GM19455 (cell line): ENCODE data around the gene AQP5.
"Not testable (repeated sequence)": the region's sequence is repeated elsewhere in the genome, so short reads cannot be mapped to it uniquely, and the experiment has no call there.

Source experiments
- ATAC-seq: cut with Tn5 transposase; IDR thresholded peaks from one replicate; pipeline ENCODE4 v1.9.1; 2021; ENCODE audit not compliant: unreplicated experiment

The AQP5 gene

DNA sequence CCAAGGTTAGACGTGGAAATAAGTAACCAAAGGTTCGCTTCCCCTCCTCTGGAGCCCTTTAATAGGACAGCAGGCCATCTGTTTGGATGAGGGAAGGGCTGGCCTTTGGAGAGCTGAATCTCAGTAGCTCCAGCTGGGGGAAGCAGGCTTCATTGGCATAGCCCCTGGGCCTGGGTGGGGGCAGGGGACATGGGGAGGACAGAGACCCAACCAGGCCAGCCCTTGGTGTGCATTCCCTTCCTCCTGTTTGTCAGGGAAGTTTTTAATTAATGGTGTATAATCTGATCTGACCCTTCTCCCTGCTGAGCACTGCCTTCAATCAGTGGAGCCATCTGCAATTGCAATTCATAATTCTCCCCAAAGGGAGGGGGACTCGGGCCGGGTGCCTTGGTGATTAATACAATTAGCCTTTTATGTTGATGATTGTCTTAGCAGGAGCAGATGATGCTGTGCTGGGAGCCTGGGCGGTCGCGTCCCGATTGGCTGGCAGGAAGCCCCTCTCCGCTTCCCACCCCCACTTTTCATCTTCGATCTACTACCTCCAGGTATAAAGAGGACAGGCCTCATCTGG is 17.4 kb downstream of the AQP5 start:
- no peak for ATAC-seq

DNA sequence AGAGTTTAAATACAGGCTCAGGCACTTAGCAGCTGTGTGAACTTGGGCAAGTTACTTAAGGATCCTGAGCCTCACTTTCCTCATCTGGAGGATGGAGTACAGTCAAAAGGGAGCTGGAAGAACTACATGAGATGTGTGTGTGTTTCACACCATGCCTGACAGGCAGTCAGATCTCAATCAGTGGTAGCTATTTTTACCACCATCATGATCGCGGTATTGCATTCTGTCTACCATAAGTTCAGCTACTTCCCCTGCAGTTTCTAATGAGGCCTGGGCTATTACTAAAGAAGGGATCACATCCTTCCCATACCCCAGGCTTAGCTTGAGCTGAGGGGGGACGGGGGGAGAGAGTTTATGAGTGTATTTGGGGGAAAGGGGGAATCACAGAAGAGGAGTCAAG is 18.1 kb downstream of the AQP5 start:
- ATAC-seq, result no peak

DNA sequence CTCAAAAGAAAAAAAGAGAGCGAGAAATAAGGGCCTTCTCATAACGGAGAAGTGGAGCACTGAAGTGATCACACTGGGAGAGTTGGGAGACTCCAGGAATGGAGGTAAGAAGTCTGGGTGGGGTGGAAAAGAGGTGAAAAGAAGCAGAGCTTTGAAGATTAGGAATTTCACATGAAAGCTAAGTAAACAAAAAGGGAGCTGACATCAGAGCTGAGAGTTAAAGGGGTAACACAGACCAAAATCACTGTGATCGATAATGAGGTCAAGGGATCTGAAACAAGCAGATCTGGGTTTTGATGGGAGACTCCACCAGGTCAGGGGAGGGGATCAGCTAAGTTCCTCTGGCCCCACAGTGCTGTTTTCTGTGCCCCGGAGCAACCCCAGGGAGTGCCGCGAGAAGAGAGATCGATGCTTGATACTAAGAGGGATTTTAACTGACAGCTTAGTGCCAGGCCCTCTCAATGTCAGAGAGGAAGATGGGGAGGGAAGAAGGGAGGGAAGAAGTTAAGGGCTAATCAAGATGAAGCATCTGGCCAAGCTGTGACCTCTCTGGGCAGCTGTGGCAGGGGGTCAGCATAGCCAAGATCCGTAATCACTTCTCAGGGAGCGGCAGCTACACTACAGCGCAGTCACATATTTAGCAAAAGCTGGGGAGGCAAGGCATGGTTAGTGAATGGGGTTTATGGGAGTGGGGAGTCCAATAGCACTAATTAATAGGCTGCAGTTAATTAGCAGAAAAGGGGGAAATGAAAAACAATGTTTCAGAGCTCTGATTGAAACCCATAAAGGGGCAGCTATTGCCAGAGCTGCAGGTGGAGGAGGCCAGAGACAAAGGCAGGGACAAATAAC is 19.1 kb downstream of the AQP5 start:
- no peak for ATAC-seq

DNA sequence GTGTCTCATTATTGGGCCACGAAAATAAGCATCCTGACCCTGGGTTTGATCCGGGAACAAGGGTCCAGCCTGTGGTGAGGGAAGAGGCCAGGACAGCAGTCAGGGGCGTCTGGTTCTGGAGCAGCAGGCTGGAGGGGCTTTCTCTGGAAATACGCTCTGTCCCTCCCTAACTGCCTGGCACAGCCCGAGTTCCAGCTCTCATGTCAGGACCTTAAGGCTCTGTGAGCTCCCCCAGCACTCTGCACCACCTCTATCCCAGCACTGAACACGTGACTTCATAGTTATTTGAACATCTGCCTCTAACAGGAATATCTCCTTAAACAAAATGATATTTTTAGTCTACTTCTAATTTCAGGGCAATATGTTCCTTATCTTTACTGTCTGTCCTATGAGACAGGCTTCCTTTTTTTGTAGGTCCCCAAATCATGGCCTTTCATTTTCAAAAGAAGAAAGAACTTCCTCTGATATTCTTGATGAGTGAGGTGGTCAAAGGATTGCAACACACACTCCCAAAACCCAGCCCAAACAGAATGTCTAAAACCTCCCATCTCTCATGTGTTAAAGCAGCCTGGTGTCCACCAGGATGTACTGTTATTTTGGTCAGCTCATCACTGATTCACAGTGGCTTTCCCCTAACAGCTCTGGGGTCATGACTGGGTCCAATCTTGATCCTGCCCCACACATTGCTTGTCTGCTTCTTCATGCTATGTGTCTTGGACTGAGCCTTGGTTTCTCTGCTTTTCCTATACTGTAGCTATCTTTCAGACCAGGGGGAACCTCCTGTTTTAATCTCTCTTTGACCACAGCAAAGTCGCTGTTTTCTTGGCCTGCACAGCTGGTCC is 20.8 kb downstream of the AQP5 start:
- no peak for ATAC-seq

DNA sequence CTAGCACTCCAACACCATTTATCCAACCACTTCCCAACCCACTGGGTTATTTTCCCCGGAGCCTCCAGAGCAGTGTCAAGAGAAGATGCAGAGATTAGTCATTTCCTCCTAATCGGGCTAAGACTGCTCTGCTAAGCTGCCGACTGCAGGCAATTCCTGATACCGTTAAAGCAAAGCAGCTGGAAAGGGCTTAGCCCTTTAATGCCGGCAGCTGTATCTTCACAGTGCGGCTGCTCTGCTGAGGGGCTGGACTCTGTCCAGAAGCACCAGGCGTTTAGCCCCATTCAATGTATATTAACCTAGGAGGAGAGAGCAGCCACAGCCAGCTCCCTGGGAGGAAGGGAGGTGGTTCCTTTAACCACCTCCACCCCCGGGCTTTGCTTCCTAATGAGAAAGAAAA is 22.2 kb downstream of the AQP5 start:
- no peak for ATAC-seq

DNA sequence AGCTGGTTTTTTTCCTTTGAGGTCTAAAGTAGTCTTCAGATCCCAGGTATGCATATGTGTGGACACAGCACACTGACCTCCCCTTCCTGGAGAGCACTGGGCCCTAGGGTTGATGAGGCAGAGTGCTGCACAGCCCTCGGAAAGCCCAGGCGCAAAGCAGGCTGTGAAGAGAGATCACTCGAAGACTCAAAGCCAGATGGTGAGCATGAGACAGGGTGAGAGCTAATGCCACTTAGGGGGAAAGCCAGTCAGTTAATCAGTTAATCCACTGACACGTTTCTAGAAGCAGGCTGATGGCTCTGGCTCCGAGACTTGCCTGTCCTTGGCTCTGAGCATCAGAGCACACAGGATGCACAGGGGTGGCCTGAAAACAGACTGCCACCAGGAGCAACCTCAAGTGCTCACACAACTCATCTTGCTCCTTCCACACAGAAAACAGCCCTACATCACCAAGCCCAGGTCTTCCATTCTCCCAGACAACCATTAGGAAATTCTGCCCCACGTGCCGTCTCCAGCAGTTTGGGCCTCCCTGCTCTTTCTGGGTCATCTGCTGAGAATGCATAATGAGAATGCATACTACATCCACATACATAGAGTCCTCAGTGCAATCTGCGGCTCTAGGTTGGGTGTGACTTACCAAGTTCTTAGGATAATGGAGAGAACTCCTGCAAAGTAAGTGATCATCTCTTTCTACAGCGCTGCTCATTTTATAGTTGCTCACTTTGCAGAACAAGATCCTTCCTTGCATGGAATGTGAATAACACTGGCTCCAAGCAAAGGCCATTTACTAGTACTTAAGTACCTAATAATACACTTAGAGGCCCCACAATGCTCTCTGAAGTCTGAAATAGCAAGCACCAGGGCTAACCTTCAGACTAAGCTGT is 23.0 kb downstream of the AQP5 start:
- ATAC-seq, result no peak

DNA sequence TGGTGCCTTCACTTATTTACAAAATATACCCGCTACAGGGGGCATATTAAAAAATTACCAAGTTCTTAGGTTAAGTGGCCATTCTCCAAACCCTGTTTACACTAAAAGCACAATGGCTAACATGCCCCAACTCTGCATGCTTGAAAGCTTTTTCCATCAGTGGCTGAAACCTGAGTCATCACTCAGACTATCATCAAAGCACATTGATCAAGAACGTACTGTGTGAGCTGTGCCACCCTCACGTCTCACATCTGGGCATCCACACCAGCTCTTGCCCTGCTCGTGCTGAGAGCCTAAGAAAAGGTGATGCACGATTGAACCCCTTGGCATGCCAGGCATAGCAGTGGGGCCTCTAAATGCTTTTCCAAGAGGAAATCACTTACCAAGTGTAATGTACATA is 24.3 kb downstream of the AQP5 start:
- ATAC-seq, result no peak

DNA sequence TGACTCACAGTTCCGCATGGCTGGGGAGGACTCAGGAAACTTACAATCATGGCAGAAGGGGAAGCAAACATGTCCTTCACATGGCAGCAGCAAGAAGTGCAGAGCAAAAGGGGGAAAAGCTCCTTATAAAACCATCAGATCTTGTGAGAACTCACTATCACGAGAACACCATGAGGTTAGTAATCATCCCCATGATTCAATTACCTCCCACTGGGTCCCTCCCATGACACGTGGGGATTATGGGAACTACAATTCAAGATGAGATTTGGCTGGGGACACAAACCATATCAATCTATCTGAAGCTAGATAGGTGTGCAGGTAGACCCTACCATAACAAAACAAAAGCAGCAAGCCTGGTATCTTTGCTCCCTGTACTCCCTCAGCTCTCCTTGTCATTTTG is 24.8 kb downstream of the AQP5 start:
- ATAC-seq, result not testable (repeated sequence)

DNA sequence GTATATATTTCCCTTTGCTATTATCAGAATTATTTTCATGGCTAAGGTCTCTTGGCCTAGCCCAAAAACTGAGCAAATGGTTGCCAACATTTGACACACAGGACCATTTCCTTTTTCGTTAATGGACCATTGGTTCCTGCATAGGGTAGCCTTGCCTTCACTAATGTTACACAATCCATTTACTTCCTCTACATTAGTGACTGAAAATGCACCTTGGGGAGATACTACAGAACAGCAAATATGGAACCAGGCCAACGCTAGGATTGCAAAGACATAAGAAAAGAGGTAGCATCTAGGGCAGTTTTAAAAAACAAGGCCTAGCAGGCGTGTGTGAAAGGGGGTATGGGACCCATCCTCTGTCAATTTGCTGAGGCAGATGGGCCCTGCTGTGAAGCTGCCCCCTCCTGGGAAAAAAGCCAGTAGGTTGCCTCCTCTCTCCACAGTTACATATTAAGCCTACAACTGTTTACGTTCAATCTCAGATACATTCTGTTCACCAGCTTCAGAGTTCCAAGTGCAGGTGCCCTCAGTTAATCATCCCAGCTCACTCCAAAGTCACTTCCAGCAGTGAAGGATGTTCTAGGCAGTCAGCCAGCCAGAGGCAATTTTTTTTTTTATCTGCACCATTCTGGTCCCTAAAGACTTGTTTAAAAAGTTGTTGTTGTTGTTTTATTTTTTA is 26.1 kb downstream of the AQP5 start:
- no peak for ATAC-seq

DNA sequence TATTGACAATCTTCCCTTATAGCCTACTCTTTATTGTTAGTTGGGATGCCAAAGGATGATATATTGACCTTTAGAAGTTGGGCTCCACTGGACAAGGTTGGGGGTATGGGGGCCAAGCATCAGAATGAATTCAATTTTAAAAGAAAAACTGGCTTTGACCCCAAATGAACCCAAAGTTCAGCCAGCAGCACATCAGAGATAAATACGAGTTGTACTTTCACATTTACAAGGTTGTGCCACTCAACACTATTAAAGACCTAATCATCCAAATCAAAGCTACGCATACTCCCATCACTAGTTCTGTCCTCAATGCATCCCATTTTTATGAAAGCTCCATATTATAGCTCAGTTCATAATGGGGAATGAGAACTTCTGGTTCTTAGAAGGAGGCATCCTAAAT is 27.7 kb downstream of the AQP5 start:
- ATAC-seq, result not testable (repeated sequence)

DNA sequence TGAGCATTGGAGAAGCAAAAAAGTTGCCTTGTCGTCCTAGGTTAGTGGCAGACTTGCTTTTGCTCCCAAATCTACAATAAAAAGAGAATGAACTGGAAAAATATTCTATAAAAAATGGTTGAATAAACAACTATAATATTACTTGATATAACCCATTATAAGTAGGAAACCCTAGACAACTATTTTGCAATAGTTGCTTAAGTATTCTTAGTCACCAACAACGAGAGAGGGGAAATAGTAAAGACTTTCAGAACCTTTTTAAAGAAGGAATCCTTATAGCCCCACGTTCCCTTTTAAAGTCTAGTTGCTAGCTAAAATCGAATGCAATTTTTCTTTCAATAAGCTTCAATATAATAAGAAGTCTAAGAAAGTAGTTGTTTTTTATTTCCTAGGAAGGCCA is 28.6 kb downstream of the AQP5 start:
- no peak for ATAC-seq

DNA sequence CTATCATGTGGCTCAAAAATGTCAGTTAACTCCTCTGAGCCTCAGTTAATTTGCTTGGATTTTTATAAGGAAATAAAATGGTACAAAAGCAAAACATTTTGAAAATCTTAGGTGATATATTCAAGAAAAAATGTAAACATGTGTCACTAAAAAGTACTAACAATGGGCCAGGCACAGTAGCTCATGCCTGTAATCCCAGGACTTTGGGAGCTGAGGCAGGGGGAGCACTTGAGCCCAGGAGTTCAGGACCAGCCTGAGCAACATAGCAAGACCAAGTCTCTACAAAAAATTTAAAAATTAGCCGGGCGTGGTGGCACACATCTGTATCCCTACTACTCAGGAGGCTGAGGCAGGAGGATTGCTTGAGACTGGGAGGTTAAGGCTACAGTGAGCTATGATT is 36.8 kb downstream of the AQP5 start:
- no peak for ATAC-seq

DNA sequence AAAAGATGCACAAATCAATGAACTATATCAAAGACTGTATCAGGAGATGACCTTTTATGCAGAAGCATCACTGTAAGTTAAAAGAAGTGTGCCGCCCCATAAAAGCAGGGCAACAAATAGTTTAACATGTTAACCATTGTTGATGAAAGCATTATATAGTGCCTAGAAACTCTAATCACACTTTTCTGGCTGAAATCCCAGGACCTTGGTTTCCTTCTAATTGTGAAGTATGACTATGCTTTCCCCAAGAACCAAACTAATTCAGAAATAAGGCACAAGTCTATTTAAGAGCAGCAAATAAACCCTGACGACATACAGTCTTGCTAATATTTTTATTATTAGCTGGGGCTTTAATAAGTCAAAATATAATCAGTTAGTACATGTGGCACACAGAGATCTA is 41.9 kb downstream of the AQP5 start:
- no peak for ATAC-seq

DNA sequence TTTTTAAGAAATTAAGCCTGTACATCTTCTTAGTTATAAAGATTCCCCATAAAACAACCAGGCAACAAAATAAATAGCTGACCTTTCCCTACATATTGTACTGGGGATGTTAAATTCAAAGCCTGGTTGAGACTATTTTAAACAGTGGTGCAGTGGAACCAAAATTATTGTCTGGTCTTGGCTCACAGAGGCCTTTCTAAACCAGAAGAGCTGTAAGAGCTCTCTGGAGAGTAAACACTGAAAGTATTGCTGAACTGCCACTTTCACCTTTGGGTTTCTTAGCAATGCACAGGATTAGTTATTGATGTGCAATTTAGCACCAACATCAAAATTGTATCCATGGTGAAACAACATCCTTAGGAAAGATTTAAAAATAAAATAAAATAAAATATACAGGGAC is 43.0 kb downstream of the AQP5 start:
- ATAC-seq, result no peak

DNA sequence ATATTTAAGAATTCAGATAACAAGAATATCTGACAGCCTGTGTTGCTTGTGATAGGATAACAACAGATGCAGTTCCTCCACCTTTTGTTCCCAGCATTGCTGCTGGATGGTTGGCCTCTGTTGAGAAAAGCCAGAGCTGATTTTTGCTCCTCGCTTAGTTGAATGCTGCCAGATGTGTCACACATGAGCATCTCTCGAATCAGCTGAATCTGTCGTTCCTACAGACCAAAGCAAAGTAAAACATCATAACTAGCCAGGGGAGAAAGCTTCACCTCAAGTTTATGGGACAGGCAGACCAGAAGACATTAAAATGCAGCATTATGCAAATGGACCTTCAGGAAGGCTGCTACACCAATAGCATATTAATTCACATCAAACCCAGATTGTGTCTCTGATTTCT is 43.5 kb downstream of the AQP5 start:
- no peak for ATAC-seq

DNA sequence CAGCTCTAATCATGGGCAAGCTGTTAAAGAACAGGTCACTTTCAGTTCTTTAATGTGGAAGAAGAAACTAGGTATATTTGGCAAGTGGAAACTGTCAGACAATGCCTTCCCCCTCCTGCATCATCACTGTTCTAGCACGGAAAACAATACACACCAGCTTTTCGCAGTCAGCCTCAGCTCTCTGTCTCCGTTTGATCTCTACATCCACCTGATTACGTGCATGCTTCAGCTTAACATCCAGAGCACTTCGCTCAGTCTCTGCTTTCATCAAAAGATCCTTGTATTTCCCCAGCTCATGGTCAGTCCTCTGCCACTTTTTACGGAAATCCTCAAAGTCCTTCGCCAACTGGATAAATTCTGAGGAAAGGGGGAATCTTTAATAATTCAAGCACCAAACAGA is 44.6 kb downstream of the AQP5 start:
- ATAC-seq, result no peak

DNA sequence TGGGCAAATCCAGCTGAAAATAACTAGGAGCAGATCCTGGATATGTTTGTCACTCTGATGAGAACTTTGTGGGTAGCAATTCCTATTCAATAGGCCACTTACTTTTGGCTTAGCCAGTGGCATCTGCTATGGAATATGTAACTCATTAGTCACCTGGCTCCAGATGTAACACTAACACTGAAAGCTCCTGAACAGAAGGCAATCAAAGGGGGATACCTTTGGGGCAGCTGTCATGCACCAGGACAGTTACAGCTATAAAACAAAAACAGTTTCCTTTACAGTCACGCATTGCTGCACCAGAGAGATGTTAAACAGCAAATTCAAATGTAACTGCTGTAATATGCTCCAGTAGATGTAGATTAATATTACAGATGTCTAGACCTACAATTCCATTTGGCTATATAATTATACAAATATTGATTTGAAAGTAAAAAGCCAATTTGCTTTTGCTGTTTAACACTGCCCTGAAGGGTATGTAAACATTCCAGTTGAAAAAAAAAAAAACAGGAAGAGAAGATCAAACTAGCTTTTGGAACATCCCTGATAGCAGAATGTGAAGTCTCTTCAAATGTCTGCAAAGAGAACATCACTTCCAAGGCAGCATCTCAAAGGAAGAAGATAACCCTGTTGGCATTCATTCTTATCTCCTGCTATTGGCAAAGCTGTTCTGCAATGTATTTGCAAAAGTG is 45.2 kb downstream of the AQP5 start:
- ATAC-seq, result no peak

DNA sequence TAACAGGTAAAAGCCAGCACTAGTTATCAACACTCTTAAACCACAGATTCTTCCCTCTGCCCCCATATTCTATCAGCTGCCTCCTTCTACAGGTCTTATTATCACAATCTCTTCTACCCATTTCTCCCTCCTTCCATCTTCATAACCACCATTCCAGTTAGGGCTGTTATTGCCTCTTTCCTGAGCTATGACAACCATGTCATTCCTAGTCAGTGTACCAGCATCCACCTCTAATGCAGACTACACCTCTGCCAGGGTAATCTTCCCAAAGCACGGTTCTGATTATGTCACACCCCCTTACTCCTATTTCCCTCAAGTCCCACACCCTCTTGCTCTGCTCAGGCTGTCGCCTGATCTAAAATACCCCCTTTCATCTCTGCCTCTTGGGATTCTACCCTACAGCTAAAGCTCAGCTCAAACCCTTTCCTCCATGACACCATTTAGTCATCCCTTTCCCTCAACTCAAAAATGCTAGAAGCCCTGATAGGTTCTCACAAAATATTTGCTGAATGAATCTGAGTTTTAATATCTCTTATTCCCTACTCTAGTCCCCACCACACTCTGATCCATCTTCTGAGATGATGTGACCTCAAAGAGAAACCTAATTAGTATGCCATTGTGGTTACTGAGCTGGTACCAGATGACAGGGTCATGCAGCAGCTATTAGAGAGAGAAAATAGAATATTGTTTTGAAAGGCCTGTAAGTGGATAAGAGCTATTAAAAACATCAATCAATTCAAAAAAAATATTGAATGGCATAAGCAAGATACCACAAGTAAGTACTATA is 51.9 kb downstream of the AQP5 start:
- ATAC-seq, result no peak

DNA sequence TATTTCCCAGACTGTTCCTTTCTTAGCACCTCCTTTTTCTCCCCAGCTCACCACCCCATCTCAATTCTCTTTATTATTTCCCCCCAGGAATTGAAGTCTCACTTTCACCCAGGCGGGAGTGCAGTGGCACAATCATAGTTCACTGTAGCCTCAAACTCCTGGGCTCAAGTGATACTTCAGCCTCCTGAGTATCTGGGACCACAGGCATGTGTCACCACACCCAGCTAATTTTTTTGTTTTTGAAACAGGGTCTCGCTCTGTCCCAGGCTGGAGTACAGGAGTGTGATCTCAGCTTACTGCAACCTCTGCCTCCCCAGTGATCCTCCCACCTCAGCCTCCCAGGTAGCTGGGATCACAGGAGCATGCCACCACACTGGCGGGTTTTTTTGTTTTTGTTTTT is 52.7 kb downstream of the AQP5 start:
- no peak for ATAC-seq
